K562 (cell line): Measurements from ENCODE around the gene AK4. TPM values are rescaled to one million over a fixed set of nuclear protein-coding genes. Genes with fewer than 3 reads are reported as not detected.

Source experiments
- BACH1 ChIP-seq: fragments of 200-800 bp; sonication (Bioruptor generic); IDR thresholded peaks from 2 replicates; pipeline ENCODE4 v1.6.1; 2016; ENCODE audit warnings: missing genetic modification characterization, missing compliant biosample characterization
- CBX1 ChIP-seq: sonication (generic); IDR thresholded peaks from 2 replicates; pipeline ENCODE4 v1.6.1; 2016; ENCODE audit warnings: antibody characterized with exemption, low read depth, mild to moderate bottlenecking
- CBX8 ChIP-seq: fragments of 200-600 bp; sonication (generic); IDR thresholded peaks from 2 replicates; pipeline ENCODE4 v1.6.1; 2012; ENCODE audit warnings: borderline replicate concordance, mixed run types, low read depth, mild to moderate bottlenecking, moderate library complexity, mixed read lengths, low read length, control low read depth, inconsistent platforms; ENCODE audit not compliant: poor library complexity, severe bottlenecking; ENCODE audit errors: extremely low read depth
- CREM ChIP-seq: IDR thresholded peaks from 2 replicates; pipeline ENCODE4 v1.6.1; 2014; ENCODE audit warnings: antibody characterized with exemption, low read depth
- ELF1 ChIP-seq: fragments of 200-800 bp; sonication (Bioruptor generic); IDR thresholded peaks from 2 replicates; pipeline ENCODE4 v1.6.1; 2016; ENCODE audit warnings: missing genetic modification characterization, missing compliant biosample characterization
- HNRNPL ChIP-seq: fragments of 200-400 bp; formaldehyde crosslinking; IDR thresholded peaks from 2 replicates; pipeline ENCODE4 v1.6.1; 2017; ENCODE audit warnings: low read depth, mild to moderate bottlenecking, low read length
- ILK ChIP-seq: fragments of 450-650 bp; IDR thresholded peaks from 2 replicates; pipeline ENCODE4 v1.6.1; 2016; ENCODE audit warnings: missing genetic modification characterization, low read depth, mild to moderate bottlenecking, missing compliant biosample characterization, moderate library complexity, borderline replicate concordance
- KLF6 ChIP-seq: fragments of 250-450 bp; sonication (Bioruptor Pico); IDR thresholded peaks from 2 replicates; pipeline ENCODE4 v1.4.0; 2020; ENCODE audit warnings: mild to moderate bottlenecking, moderate library complexity, borderline replicate concordance
- MED1 ChIP-seq: sonication (generic); formaldehyde crosslinking; IDR thresholded peaks from 2 replicates; pipeline ENCODE4 v1.8.1; 2023; ENCODE audit warnings: missing genetic modification reagents, borderline replicate concordance
- MTA3 ChIP-seq: fragments of 450-650 bp; formaldehyde crosslinking; IDR thresholded peaks from 2 replicates; pipeline ENCODE4 v1.6.1; 2017; ENCODE audit warnings: mild to moderate bottlenecking, borderline replicate concordance
- NCOA1 ChIP-seq: fragments of 450-650 bp; IDR thresholded peaks from 2 replicates; pipeline ENCODE4 v1.6.1; 2016; ENCODE audit warnings: low read depth
- NONO ChIP-seq, 2 experiments: fragments of 200-400 bp in 1 of 2; fragments of 450-650 bp in 1 of 2; formaldehyde crosslinking in 1 of 2; IDR thresholded peaks; 2 replicates each; pipeline ENCODE4 v1.6.1; 2017; ENCODE audit warnings: low read depth in 2 of 2, mild to moderate bottlenecking in 2 of 2, moderate library complexity in 2 of 2, low read length in 1 of 2
- NUFIP1 ChIP-seq: fragments of 450-650 bp; IDR thresholded peaks from 2 replicates; pipeline ENCODE4 v1.6.1; 2018; ENCODE audit not compliant: partially characterized antibody
- RFX5 ChIP-seq: IDR thresholded peaks from 2 replicates; pipeline ENCODE4 v1.6.1; 2011; ENCODE audit warnings: low read depth, mild to moderate bottlenecking, improper control_type of control experiment, low read length
- RNF2 ChIP-seq: sonication (generic); IDR thresholded peaks from 2 replicates; pipeline ENCODE4 v1.6.1; 2016
- SETDB1 ChIP-seq: IDR thresholded peaks from one replicate; pipeline ENCODE4 v1.6.1; 2012; ENCODE audit warnings: low read length, control low read depth, inconsistent platforms
- TAF15 ChIP-seq: fragments of 200-400 bp; formaldehyde crosslinking; IDR thresholded peaks from 2 replicates; pipeline ENCODE4 v1.6.1; 2017; ENCODE audit warnings: mild to moderate bottlenecking, low read depth, low read length, moderate library complexity
- TAL1 ChIP-seq: fragments of 450-650 bp; IDR thresholded peaks from 2 replicates; pipeline ENCODE4 v1.6.1; 2016; ENCODE audit warnings: mild to moderate bottlenecking
- TOE1 ChIP-seq, 2 experiments: fragments of 450-650 bp in 1 of 2; sonication (generic) in 1 of 2; formaldehyde crosslinking in 1 of 2; IDR thresholded peaks; 2 replicates each; pipeline versions ENCODE4 v1.7.1 to v1.8.0; 2016 to 2022; ENCODE audit warnings: borderline replicate concordance in 2 of 2, mild to moderate bottlenecking in 2 of 2, antibody characterized with exemption in 1 of 2, inconsistent platforms in 1 of 2, low read depth in 1 of 2, missing genetic modification reagents in 1 of 2, moderate library complexity in 1 of 2
- ZNF212 ChIP-seq: fragments of 450-650 bp; formaldehyde crosslinking; IDR thresholded peaks from 2 replicates; pipeline ENCODE4 v1.4.0; 2020; ENCODE audit warnings: mild to moderate bottlenecking
- ZNF324 ChIP-seq: fragments of 250-450 bp; sonication (Bioruptor Pico); IDR thresholded peaks from 2 replicates; pipeline ENCODE4 v1.4.0; 2020; ENCODE audit warnings: mild to moderate bottlenecking
- ZNF445 ChIP-seq: fragments of 250-450 bp; sonication (Bioruptor Pico); IDR thresholded peaks from 2 replicates; pipeline ENCODE4 v1.4.0; 2020; ENCODE audit warnings: low read depth, mild to moderate bottlenecking, moderate library complexity
- ZNF79 ChIP-seq: fragments of 250-450 bp; sonication (Bioruptor Pico); IDR thresholded peaks from 2 replicates; pipeline ENCODE4 v1.4.0; 2020; ENCODE audit warnings: low read depth, mild to moderate bottlenecking, moderate library complexity
- polyA plus RNA-seq, 8 experiments: library from polyadenylated mRNA; depleted of rRNA in 4 of 8; stranded (reverse) in 5 of 8; unstranded in 3 of 8; fragments of >200 nt; fragmentation: Nextera tagmentation in 2 of 8; fragmentation: Illumina TruSeq in 1 of 8; extraction: Ambion mirVana in 2 of 8; extraction: Trizol in 1 of 8; gene quantifications; 2 replicates each; pipeline versions ENCODE4 v1.2.1 to v1.2.3, GENCODE V29; 2011 to 2014; ENCODE audit warnings: inconsistent platforms in 1 of 8, missing spikeins in 1 of 8
- total RNA-seq, 7 experiments: library from RNA; depleted of rRNA in 6 of 7; stranded (reverse); fragments of >200 nt in 6 of 7; fragmentation: Illumina TruSeq in 2 of 7; extraction: Trizol in 2 of 7; gene quantifications; 2 replicates each; pipeline versions ENCODE4 v1.2.1 to v1.2.3, GENCODE V29; 2011 to 2021; ENCODE audit warnings: low replicate concordance in 1 of 7
- TF ChIP-seq, protein P1 (sequence below): sonication (generic); formaldehyde crosslinking; IDR thresholded peaks from 2 replicates; pipeline ENCODE4 v1.9.0; 2022; ENCODE audit warnings: mild to moderate bottlenecking, missing genetic modification reagents
- TF ChIP-seq, protein P2 (sequence below): fragments of 450-650 bp; IDR thresholded peaks from 2 replicates; pipeline ENCODE4 v1.6.1; 2018; ENCODE audit not compliant: partially characterized antibody

The AK4 gene
- total and polyA plus RNA-seq, 9 of the 15 experiments (the other 6 are each of a cell fraction or from before 2014, with no cell fraction given): 10.4 to 96.6 (median 21.5) TPM

DNA sequence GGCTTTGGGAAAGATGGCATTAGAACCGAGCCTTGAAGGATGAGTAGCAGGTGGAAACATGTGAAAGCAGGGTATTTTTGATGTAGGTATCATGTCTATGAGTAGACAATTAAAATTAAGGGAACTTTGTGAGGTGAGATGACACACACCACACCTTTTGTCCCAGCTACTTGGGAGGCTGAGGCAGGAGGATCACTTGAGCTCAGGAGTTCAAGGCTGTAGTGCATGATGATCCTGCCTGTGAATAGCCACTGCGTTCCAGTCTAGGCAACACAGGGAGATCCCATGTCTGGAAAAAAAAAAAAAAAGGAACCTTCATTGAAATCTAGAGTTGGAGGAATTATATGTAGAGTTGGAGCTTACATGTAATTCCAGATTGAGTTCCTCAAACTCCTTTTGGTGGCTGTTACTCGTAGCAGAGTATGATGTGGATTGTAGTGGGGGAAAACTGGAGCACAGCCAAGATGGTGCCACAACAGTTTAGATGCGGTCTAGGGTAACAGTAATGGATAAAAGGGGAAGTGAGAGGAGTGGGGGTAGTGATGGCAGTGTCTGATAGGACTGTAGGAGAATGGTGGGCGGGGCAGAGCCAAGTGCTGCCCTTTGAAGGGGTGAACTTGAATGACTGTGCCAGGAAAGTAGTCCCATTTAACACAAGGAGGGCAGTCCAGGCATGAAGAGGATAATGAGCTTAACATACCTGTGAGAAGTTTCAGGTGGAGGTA is 17.4 kb downstream of the AK4 start (continued):
- TF ChIP-seq NONO (IDR thresholded peaks at IDR 0.05; ENCODE audit: low read depth in 2 of 2, low read length in 1 of 2): no peak
- TF ChIP-seq, protein P1, sequence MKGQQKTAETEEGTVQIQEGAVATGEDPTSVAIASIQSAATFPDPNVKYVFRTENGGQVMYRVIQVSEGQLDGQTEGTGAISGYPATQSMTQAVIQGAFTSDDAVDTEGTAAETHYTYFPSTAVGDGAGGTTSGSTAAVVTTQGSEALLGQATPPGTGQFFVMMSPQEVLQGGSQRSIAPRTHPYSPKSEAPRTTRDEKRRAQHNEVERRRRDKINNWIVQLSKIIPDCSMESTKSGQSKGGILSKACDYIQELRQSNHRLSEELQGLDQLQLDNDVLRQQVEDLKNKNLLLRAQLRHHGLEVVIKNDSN (CRISPR knock-in tag): no peak
- no peak for TF ChIP-seq CBX8
- no peak for TF ChIP-seq NCOA1
- TF ChIP-seq ZNF79: no peak
- TF ChIP-seq ELF1 (tag): no peak
- no peak for TF ChIP-seq SETDB1
- TF ChIP-seq MTA3: peak; percentile 86
- no peak for TF ChIP-seq NUFIP1
- TF ChIP-seq CREM: peak; percentile 63
- TF ChIP-seq CBX1: no peak
- no peak for TF ChIP-seq BACH1
- no peak for TF ChIP-seq ILK
- TF ChIP-seq RFX5: no peak
- TF ChIP-seq TAL1: no peak; the same call in 1 of the 2 replicates
- TF ChIP-seq ZNF212: no peak
- no peak for TF ChIP-seq TAF15
- no peak for TF ChIP-seq MED1 (CRISPR knock-in tag)
- no peak for TF ChIP-seq HNRNPL
- no peak for TF ChIP-seq KLF6 (CRISPR knock-in tag)
- TF ChIP-seq, protein P2, sequence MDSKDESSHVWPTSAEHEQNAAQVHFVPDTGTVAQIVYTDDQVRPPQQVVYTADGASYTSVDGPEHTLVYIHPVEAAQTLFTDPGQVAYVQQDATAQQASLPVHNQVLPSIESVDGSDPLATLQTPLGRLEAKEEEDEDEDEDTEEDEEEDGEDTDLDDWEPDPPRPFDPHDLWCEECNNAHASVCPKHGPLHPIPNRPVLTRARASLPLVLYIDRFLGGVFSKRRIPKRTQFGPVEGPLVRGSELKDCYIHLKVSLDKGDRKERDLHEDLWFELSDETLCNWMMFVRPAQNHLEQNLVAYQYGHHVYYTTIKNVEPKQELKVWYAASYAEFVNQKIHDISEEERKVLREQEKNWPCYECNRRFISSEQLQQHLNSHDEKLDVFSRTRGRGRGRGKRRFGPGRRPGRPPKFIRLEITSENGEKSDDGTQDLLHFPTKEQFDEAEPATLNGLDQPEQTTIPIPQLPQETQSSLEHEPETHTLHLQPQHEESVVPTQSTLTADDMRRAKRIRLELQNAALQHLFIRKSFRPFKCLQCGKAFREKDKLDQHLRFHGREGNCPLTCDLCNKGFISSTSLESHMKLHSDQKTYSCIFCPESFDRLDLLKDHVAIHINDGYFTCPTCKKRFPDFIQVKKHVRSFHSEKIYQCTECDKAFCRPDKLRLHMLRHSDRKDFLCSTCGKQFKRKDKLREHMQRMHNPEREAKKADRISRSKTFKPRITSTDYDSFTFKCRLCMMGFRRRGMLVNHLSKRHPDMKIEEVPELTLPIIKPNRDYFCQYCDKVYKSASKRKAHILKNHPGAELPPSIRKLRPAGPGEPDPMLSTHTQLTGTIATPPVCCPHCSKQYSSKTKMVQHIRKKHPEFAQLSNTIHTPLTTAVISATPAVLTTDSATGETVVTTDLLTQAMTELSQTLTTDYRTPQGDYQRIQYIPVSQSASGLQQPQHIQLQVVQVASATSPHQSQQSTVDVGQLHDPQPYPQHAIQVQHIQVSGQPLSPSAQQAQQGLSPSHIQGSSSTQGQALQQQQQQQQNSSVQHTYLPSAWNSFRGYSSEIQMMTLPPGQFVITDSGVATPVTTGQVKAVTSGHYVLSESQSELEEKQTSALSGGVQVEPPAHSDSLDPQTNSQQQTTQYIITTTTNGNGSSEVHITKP: peak; percentile 80
- no peak for TF ChIP-seq ZNF324 (CRISPR knock-in tag)
- peak; percentile 72; the same call in 1 of the 2 replicates for TF ChIP-seq RNF2
- TF ChIP-seq ZNF445 (CRISPR knock-in tag): no peak
- no peak for TF ChIP-seq TOE1 (IDR thresholded peaks at IDR 0.05; ENCODE audit: borderline replicate concordance)
- no peak for TF ChIP-seq TOE1 (CRISPR knock-in tag; IDR thresholded peaks at IDR 0.05; ENCODE audit: borderline replicate concordance, low read depth)
